NK-92 treated with Interleukin-12 subunit alpha and Interleukin-12 subunit beta, amount 100 ng/mL, for 24 hours (cell line): ENCODE results near the gene TFDP2.
"Not testable (repeated sequence)": the region's sequence is repeated elsewhere in the genome, so short reads cannot be mapped to it uniquely, and the experiment has no call there.

Source experiments
- DNase-seq: peaks from one replicate; lab custom pipeline; 2025; lab: John Stamatoyannopoulos, UW

Gene TFDP2

DNA sequence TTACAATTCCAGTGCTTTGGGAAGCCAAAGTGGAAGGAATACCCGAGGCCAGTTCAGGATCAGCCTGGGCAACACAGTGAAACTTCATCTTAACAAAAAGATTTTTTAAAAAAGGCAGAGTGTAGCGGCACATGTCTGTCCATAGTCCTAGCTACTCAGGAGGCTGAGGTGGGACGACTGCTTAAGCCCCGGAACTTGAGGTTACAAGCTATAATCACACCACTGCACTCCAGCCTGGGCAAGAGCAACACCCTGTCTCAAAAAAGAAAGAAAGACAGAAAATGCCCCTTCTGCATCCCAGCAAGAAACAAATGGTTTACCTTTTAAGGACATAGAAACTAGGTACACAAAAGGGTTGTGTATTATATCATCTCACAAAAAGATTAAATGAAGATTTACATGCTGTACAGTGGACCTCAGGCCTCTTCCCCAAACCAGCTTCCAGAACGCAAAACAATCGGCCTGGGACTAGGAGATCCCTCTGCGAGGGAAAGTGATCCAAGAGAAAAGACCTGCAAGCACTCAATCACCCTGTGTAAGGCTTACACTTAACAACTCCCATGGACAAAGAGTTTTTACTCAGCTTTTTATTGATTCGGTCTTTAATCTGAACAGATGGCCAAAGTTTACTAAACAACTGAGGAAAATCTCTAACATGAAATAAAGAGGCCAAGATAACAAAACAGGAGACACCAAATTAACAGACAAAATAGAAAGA lies 21.2 kb downstream of the TFDP2 start:
- DNase-seq: no peak

DNA sequence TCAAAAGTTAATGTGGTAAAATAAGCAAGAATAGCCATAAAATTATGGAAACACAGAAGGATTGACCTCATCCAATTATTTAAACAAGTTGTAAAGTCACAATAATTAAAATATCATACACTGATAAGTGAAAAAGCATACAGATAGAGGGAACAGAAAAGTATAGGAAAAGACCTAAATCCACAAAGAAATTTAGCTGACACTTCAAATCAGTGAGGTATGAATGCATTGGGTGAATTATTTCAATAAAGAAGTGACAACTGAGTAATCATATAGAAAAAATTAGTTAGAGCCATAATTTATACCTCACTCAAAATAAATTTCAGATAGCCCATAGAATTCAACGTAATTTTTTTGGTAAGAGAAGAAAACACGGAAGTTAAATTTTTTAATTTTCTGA lies 25.1 kb downstream of the TFDP2 start:
- no peak for DNase-seq

DNA sequence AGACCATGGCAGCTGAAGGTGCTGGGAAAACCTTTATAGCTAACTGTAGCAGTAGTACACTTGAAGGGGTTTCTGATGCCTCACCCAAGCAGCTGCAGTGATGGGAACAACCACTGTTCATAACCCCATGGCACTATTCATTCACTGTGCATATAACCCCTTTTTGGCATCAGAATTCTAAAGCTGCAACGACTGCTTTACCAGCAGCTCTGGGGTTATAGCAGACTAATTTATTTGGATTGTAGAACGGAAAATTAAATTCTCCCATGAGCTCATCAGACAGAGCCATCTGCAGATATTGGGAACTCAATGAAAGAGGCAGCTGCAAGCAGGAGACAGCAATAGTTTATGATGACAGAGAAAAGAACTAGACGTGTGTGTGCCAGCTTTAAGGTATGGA lies 28.6 kb downstream of the TFDP2 start:
- DNase-seq: no peak

DNA sequence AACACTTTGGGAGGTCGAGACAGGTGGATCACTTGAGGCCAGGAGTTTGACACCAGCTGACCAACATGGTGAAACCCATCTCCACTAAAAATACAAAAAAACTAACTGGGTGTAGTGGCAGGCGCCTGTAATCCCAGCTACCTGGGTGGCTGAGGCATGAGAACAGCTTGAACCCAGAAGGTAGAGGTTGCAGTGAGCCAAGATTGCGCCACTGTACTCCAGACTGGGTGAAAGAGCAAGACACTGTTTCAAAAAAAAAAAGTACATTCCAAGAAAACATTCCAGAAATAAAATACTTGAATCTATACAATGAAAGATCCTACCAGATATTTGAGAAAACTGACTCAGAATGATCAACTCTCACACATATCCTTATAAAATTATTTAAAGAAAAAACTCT lies 30.4 kb downstream of the TFDP2 start:
- no peak for DNase-seq

DNA sequence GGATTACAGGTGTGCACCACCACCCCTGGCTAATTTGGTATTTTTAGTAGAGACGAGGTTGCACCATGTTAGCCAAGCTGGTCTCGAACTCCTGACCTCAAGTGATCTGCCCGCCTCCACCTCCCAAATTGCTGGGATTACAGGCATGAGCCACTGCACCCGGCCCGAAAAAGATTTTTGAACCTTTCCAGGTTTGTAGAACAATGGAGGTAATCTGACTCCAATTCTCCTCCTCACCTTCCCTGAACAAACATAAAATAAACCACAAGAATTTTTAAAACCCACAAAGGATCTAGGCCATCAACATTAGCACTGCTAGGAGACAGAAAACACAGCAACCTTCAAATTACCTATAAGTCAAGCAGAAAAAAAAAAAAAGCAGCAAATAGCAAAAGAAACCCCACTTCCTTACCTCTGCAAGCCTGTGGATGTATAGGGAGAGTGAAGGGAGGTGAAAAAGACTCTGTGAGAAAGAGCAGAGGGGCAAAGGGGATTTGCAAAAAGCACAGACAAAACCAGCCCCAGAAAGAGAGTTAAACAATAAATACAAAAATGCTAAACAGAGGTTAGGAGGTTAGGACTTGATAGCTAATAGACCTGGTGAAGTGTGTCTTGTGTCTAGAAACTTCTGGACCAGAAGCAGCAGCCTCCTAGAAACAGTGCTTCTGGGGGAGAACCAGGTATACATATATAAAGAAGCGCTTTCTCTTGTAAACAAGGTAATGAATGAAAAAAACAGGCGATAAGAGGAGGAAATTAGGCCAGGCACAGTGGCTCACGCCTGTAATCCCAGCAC lies 32.1 kb downstream of the TFDP2 start:
- DNase-seq: no peak

DNA sequence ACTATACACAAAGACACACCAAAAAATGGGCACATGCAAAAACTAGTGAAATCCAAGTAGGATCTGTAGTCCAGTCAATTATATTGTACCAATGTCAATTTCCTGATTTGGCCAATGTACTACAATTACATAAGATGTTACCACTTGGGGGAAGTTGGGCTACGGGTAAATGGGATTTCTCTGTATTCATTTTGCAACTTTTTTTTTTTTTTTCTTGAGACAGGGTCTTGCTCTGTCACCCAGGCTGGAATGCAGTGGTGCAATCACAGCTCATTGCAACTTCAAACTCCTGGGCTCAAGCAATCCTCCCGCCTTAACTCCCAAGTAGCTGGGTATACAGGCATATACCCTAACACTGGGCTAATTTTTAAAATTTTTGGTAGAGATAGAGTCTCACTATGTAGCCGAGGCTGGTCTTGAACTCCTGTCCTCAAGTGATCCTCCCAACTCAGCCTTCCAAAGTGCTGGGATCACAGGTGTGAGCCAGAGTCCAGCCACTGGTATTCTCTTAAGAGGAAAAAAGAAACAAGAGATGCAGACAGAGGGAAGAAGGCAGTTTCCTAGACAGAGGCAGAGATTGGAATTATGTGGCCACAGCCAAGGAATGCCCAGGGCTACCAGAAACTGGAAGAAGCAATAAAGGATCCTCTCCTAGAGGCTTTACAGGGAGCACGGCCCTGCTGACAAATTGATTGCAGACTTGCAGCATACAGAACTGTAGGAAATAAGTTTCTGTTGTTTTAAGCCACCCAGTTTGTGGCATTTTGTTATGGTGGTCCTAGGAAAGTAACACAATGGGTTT lies 33.3 kb downstream of the TFDP2 start:
- DNase-seq: no peak

DNA sequence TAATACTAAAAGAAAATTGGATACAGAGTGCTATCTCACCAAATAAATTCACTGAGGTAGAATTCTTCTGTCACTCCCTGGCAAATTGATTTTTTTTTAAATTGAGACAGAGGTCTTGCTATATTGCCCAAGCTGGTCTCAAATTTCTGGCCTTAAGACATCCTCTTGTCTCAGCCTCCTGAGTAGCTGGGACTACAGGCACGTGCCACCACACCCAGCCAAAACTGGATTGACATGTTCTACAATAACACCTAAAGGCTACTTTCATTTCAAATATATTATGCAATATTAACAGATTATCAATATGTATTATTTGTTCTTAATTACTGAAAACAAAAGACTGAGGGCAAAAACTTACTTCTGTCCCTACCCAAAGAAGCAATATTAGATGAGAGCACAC lies 36.7 kb downstream of the TFDP2 start:
- no peak for DNase-seq

DNA sequence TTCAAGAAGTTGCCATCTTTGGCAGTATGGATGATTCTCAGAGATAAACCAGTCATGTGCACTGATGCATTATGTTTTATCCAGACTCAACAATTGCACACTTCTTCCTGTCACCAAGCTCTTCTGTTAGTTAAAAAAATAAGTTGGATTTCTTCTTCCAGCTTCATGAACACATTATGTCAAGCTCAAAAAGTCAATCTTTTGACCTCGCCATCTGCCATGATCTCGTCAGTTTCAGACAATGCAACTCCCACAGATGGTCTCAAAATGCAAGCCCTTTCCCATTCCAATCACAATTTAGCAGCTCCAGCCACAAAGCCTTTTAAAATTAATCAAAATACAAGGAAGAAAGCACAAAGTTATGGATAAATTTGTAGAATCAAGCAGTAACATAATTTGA lies 42.8 kb downstream of the TFDP2 start:
- DNase-seq: no peak

DNA sequence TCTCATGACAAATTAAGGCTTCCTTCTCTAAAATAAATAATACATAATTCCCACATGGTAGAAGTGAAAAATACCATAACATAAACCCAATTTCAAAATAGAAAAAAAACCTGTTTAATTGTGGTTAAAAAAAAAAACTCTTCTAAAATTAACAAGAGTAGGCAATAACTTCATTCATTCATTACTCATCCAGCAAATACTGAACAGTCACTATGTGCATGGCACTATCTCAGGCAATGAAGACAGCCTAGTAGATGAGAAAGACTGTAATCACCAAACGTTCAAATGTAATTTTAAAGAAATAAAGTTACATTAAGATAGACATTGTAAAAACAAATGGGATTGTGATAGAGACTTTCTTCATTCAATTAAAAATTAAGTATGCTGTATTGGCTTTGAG lies 43.4 kb downstream of the TFDP2 start:
- DNase-seq: no peak

DNA sequence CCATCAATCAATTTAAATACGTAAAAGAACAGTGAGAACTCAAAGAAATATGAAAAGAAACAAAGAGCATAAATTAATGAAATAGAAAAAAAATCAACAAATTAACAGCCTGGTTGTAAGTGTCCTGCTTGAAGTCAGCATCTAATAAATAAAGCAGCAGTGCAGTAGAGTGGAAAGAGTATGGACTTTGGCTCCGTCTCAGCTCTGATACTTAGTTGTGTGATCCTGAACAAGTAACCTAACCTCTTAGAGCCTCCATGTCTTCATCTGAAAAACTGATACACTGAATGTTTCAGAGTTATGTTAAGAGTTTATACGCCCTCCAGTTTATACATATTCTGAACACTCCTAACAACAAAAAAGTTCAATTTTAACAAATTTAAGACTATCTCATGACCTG lies 44.6 kb downstream of the TFDP2 start:
- DNase-seq: no peak

DNA sequence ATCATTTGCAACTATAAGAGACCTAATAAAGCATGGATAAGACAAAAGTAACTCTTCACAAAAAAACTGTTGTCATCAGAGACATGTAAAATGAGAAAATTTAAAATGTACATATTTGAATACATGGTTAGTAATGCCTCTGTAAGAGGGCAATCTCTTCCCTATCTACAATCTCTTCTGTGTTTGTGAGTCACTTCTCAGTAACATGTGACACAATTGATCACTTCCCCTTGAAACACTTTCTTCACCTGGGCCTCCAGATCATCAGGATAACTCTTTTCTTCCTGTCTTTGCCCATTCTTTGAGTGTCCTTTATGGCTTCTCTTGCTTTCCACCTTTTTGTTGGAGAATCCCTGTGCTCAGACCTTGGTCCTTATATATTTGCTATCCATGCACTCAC lies 50.4 kb downstream of the TFDP2 start:
- DNase-seq: no peak

DNA sequence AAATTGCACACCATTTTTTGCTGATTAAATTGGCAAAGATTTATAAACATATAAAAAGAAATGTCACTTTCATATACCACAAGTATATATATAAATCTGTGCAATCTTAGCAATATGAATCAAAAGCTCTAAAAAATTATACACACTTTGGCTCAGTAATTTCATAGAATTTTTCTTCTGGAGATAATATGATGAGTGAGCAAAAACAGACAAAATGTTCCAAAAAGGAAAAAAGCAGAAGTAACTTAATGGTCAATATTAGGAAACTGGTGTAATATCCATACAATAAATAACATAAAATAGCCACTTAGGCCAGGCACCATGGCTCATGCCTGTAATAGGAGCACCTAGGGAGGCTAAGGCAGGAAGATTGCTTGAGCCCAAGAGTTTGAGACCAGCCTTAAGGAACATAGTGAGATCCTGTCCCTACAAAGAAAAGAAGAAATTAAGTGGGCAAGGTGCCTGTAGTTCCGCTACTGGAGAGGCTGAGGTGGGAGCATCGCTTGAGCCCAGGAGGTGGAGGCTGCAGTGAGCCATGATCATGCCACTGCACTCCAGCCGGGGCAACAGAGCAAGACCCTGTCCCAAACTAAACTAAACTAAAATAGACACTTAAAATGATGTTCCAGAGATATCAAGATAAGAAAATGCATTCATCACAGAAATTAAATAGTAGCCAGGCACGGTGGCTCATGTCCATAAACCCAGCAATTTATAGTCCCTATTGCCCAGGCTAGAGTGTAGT lies 52.1 kb downstream of the TFDP2 start:
- no peak for DNase-seq

DNA sequence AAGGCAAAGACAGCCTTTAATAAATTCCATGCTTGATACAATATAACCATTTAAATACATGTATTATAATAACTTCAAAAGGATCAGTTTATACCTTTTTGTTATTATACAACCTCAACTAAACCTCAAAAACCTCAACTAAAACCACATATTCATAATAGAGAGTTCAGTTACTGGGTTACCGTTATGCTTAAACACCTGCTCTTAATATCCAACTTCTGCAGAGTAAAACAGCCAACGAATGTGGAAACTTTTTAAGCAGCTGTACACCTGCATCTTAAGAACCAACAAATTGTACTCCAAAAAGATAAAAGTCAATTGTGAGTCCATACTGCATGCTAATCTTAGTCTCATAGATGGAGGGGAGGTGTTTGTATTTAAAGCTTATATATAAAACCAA lies 53.5 kb downstream of the TFDP2 start:
- DNase-seq: no peak

DNA sequence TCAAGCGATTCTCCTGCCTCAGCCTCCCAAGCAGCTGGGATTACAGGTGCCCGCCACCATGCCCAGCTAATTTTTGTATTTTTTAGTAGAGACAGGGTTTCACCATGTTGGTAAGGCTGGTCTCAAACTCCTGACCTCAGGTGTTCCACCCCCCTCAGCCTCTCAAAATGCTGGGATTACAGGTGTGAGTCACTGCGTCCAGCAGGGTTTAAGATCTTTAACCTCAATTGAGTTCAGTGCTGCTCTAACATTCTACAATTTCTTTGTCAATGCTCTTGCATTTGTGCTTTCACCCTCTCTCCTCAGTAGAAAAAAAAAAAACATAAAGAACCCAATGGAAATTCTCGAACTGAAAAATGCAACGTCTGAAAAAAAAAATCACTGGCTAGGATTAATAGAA lies 60.4 kb downstream of the TFDP2 start:
- DNase-seq: not testable (repeated sequence)

DNA sequence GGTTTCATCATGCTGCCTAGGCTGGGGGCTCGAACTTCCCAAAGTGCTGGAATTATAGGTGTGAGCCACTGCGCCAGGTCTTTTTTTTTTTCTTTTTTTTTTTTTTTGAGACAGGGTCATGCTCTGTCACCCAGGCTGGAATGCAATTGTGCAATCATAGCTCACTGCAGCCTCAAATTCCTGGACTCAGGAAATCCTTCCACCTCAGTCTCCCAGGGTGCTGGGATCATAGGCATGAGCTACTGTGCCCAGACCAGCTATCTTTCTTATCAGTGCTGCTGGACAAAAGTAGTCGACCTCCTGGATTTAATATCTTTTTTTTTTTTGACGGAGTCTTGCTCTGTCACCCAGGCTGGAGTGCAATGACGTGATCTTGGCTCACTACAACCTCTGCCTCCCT lies 60.8 kb downstream of the TFDP2 start:
- no peak for DNase-seq

DNA sequence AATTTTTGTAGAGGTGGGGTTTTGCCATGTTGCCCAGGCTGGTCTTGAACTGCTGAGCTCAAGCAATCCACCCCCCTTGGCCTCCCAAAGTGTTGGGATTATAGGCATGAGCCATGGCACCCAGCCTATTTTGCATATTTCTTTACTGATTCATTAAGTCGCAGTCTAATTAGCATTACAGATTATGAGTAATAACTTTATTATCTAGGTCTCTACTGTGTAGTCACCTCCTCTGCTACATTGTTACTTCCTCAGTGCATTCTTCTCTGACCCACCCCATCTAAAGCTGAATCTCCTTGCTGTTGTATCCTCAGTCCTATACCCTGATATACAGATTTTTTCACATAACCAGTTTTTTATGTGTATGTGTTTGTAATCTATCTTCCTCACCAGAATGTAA lies 61.7 kb downstream of the TFDP2 start:
- no peak for DNase-seq

DNA sequence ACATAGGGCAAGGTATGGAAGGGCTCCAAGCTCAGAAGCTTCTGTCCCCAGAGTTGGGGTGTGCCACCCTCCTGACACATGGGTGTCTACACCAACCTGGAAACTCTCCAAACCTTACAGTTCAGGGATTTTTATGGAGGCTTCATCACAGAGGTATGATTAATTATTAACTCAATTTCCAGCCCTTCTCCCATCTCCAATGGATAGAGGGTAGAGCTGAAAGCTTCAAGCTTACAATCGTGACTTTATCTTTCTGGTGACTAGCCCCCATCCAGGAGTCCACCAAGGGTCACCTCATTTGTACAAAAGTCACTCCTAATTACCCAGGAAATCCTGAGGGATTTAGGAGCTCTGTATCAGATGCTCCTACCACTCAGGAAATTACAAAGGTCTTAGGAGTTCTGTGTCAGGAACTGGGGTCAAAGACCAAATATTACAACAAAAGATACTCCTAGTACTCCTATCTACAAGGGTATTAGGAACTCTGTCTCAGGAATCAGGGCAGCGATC lies 62.7 kb downstream of the TFDP2 start:
- no peak for DNase-seq

DNA sequence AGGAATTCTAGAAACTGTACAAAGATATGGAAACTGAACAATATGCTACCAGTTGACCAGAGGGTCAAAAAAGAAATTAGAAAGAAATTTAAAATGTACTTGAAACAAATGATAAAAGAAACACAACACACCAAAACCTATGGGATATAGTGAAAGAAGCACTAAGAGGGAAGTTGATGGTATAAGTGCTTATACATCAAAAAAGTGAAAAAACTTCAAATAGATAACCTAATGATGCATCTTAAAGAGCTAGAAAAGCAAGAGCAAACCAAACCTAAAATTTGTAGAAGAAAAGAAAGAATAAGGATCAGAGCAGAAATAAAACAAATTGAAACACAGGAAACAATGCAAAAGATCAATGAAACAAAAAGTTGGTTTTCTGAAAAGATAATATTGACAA lies 68.2 kb downstream of the TFDP2 start:
- DNase-seq: no peak

DNA sequence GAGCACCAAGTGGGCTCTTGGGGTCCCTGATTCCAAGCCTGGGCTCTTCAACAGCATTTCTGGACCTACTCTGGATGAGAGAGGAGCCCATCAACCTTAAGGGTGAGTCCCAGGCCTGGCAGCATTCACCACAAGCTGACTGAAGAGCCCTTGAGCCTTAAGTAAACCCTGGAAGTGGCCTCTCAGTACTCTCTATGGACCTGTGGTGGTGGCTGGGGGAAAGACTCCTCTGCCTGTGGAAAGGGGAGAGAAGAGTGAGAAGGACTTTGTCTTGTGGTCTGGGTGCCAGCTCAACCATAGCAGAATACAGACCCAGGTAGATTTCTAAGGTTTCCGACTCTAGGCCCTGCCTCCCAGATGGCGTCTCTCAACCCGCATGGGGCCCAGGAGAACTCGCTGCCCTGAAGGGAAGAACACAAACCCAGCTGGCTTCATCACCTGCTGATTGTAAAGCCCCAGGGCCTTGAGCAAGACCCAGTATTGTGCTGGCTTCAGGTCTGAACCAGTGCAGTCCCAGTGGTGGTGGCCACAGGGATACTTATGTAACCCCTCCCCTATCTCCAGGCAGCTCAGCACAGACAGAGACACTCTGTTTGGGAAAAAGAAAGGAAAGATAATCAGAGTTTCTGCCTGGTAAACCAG lies 71.4 kb downstream of the TFDP2 start:
- no peak for DNase-seq

DNA sequence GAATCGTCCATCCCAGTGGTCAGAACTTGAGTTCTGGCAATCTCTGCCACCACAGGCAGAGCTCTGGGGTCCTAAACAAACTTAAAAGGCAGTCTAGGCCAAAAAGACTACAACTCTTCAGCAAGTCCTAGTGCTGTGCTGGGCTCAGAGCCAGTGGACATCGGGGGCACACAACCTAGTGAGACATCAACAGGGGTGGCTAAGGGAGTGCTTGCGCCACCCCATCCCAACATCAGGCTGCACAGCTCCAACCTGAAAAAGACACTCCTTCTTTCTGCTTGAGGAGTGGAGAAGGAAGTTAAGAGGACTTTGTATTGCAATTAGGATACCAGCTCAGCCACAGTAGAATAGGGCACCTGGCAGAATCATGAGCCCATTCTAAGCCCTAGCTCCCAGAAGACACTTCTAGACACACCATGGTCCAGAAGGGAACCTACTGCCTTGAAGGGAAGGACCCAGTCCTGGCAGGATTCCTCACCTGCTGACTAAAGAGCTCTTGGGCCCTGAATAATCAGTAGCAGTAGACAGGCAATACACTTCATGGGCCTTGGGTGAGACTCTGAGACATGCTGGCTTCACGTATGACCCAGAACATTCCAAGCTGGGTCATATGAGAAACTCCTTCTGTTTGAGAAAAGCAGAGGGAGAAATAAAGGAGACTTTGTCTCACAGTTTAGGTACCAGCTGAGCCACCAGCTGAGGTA lies 72.0 kb downstream of the TFDP2 start:
- DNase-seq: no peak

DNA sequence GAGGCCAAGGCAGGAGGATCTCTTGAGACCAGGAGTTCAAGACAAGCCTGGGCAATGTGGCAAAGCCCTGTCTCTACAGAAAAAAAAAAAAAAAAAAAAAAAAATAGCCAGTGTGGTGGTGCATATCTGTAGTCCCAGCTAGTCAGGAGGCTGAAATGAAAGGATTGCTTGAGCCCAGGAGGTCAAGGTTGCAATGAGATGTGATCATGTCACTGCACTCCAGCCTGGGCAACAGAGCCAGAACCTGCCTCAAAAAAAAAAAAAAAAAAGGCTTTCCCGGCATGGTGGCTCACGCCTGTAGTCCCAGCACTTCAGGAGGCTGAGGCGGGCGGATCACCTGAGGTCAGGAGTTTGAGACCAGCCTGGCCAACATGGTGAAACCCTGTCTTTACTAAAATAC lies 73.7 kb downstream of the TFDP2 start:
- DNase-seq: not testable (repeated sequence)
